DOHH2 (cell line): ENCODE results near the gene OBP2B.
"Not testable (repeated sequence)": the region's sequence is repeated elsewhere in the genome, so short reads cannot be mapped to it uniquely, and the experiment has no call there.

Source experiments
- H3F3A ChIP-seq: fragments of 200-600 bp; sonication (generic), shearing (Covaris generic); 2 replicates; pipeline ENCODE4 v1.6.0; 2016; ENCODE audit warnings: antibody characterized with exemption, mild to moderate bottlenecking; ENCODE audit not compliant: control insufficient read depth, insufficient read depth
- H3K27ac ChIP-seq: fragments of 200-600 bp; sonication (generic); 2 replicates; pipeline ENCODE4 v1.5.1; 2014; ENCODE audit warnings: low read depth, mild to moderate bottlenecking, low read length, moderate library complexity
- H3K27me3 ChIP-seq: fragments of 200-600 bp; sonication (generic); 2 replicates; pipeline ENCODE4 v1.6.1; 2014; ENCODE audit warnings: mild to moderate bottlenecking, low read length, mixed read lengths; ENCODE audit not compliant: control insufficient read depth
- H3K36me3 ChIP-seq: fragments of 200-600 bp; sonication (generic); 2 replicates; pipeline ENCODE4 v1.6.1; 2014; ENCODE audit warnings: mild to moderate bottlenecking, low read length, moderate library complexity, mixed read lengths; ENCODE audit not compliant: control insufficient read depth
- H3K4me1 ChIP-seq: fragments of 200-600 bp; sonication (generic); 2 replicates; pipeline ENCODE4 v1.6.1; 2014; ENCODE audit warnings: mild to moderate bottlenecking, low read length, mixed read lengths; ENCODE audit not compliant: control insufficient read depth
- H3K4me2 ChIP-seq: fragments of 200-600 bp; sonication (generic); 2 replicates; pipeline ENCODE4 v1.6.0; 2014; ENCODE audit warnings: mild to moderate bottlenecking, low read length, moderate library complexity
- H3K4me3 ChIP-seq: fragments of 200-600 bp; sonication (generic); 2 replicates; pipeline ENCODE4 v1.5.1; 2014; ENCODE audit warnings: mild to moderate bottlenecking, low read length, mixed read lengths
- H3K79me2 ChIP-seq: fragments of 200-600 bp; sonication (generic); 2 replicates; pipeline ENCODE4 v1.6.1; 2014; ENCODE audit warnings: mild to moderate bottlenecking, low read length, mixed read lengths; ENCODE audit not compliant: control insufficient read depth
- H3K9me2 ChIP-seq: fragments of 200-600 bp; sonication (generic); replicated peaks from 2 replicates; pipeline ENCODE4 v1.6.1; 2014; ENCODE audit warnings: mild to moderate bottlenecking, low read length, mixed read lengths; ENCODE audit not compliant: control insufficient read depth
- H3K9me3 ChIP-seq: fragments of 200-600 bp; sonication (generic); 2 replicates; pipeline ENCODE4 v1.6.1; 2014; ENCODE audit warnings: antibody characterized with exemption, low read length, mixed read lengths; ENCODE audit not compliant: control insufficient read depth, insufficient read depth
- H4K20me1 ChIP-seq: fragments of 200-600 bp; sonication (generic); 2 replicates; pipeline ENCODE4 v1.6.0; 2014; ENCODE audit warnings: low read depth, mild to moderate bottlenecking, antibody characterized with exemption, low read length, moderate library complexity; ENCODE audit not compliant: control insufficient read depth, insufficient read depth
- EZH2phosphoT487 ChIP-seq: fragments of 200-600 bp; sonication (generic); IDR thresholded peaks from 2 replicates; pipeline ENCODE4 v1.6.1; 2017; ENCODE audit warnings: borderline replicate concordance, mild to moderate bottlenecking, antibody characterized with exemption, low read length, moderate library complexity, mixed read lengths
- TF ChIP-seq, protein P1 (sequence below): fragments of 200-600 bp; sonication (generic); IDR thresholded peaks from one replicate; pipeline ENCODE4 v1.5.1; 2014; ENCODE audit warnings: antibody characterized with exemption, mild to moderate bottlenecking, low read depth, low read length; ENCODE audit not compliant: poor library complexity, severe bottlenecking

OBP2B gene

DNA sequence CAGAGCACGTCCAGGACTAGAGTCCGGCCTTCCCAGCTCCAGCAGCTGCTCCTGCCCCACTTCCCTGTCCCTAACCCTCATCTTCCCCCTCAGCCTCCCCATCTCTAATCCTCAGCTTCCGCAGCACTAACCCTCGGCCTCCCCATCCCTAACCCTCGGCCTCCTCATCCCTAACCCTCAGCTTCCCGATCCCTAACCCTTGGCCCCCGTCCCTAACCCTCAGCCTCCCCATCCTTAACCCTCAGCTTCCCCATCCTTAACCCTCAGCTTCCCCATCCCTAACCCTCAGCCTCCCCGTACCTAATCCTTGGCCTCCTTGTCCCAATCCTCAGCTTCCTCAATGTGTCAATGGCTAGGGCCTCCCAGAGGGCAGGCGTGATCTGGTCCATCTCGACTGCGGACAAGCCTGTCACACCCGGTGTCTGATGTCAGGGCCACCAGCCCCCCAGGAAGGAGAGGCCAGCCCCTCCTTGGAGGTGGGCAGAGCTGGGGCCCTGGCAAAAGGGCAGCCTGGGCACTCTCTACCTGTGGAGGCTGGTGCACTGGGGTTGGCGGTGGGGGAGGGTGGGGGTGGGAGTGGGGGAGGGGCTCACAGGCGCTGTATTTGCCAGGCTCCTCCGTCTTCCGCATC is 1.4 kb downstream of the OBP2B start:
- Histone ChIP-seq H4K20me1 (no peaks in the 10 kb centered on the region), H3K27me3 (no peaks in the 10 kb centered on the region), H3K4me1 (no peaks in the 10 kb centered on the region), H3K4me3 (no peak overlapping the region), H3F3A (no peaks in the 10 kb centered on the region), H3K9me3 (peaks cover 8% of the 10 kb centered on the region; the same call in 1 of the 2 replicates), H3K36me3 (no peaks in the 10 kb centered on the region), H3K27ac (no peak overlapping the region), H3K79me2 (no peaks in the 10 kb centered on the region), H3K4me2 (no peak overlapping the region), H3K9me2 (no peaks in the 10 kb centered on the region)
- TF ChIP-seq EZH2phosphoT487 = no peak
- TF ChIP-seq, protein P1, sequence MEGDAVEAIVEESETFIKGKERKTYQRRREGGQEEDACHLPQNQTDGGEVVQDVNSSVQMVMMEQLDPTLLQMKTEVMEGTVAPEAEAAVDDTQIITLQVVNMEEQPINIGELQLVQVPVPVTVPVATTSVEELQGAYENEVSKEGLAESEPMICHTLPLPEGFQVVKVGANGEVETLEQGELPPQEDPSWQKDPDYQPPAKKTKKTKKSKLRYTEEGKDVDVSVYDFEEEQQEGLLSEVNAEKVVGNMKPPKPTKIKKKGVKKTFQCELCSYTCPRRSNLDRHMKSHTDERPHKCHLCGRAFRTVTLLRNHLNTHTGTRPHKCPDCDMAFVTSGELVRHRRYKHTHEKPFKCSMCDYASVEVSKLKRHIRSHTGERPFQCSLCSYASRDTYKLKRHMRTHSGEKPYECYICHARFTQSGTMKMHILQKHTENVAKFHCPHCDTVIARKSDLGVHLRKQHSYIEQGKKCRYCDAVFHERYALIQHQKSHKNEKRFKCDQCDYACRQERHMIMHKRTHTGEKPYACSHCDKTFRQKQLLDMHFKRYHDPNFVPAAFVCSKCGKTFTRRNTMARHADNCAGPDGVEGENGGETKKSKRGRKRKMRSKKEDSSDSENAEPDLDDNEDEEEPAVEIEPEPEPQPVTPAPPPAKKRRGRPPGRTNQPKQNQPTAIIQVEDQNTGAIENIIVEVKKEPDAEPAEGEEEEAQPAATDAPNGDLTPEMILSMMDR = no peak

DNA sequence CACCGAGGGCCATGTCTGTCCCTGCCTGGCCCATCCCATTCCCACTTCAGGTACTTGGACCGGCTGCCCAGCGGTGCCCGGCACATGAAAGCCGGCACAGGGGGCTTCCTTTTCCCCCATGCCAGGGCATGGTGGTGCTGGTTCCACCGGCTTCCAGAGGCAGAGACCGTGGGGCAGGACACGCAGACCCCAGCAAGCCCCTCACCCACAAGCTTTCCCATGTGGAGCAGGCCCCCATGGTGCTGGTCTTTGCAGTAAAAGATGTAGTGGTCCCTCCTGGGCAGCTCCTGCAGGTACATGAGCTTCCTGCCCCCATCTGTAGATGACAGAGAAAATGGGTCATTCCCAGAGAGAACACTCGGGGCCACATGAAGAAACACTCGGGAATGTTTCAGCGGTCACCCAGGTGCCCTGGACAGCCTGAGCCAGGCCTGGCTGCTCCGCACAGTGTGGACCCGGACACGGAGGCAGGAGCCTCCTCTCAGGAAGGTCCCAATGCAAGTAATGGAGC is 2.0 kb downstream of the OBP2B start:
- no peaks in the 10 kb centered on the region for H4K20me1 ChIP-seq
- no peaks in the 10 kb centered on the region for H3K4me1 ChIP-seq
- H3K27ac ChIP-seq = no peak overlapping the region
- H3K4me2 ChIP-seq = no peak overlapping the region
- no peaks in the 10 kb centered on the region for H3K9me2 ChIP-seq
- no peak overlapping the region for H3K4me3 ChIP-seq
- H3K27me3 ChIP-seq = no peaks in the 10 kb centered on the region
- peaks cover 6% of the 10 kb centered on the region; the same call in 1 of the 2 replicates for H3K9me3 ChIP-seq
- no peaks in the 10 kb centered on the region for H3F3A ChIP-seq
- TF ChIP-seq, protein P1 = no peak
- TF ChIP-seq EZH2phosphoT487 = no peak
- H3K79me2 ChIP-seq = no peaks in the 10 kb centered on the region
- no peaks in the 10 kb centered on the region for H3K36me3 ChIP-seq

DNA sequence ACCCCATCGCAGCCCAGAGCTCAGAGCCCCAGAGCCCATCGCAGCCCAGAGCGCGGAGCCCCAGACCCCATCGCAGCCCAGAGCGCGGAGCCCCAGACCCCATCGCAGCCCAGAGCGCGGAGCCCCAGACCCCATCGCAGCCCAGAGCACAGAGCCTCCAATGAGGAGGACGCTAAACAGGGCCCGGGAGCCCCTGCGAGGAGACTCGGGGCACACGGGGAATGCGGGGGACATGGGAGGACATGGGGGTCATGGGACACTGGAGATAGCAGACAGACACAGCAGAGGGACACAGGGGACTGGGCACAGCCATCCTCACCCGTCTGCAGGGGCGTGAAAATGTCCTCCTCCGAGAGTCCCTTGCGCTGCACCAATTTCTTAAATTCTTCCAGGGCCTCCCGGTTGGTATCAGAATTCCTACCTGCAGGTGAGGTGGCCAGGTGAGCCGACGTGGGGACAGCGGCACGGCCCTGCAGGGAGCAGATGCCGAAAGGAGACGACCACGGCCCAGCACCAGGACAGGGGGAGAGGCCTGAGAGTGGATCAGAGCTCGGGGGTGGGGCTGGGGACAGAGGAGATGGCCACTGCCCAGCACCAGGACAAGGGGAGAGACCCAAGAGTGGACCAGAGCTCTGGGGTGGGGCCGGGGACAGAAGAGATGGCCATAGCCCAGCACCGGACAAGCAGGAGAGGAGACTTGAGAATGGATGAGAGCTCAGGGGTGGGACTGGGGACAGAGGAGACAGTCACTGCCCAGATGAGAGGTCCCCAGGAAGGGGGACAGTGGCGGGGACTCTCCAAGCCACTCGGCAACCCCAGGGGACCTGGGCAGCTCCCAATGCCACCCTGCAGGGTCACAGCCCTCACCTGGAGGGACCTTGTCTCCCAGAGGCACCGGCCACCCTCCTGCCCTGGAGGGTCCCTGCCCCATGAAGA is 2.8 kb downstream of the OBP2B start:
- H3K4me1 ChIP-seq = no peaks in the 10 kb centered on the region
- H3K79me2 ChIP-seq = no peaks in the 10 kb centered on the region
- H3K27me3 ChIP-seq = no peaks in the 10 kb centered on the region
- no peaks in the 10 kb centered on the region for H4K20me1 ChIP-seq
- H3K9me3 ChIP-seq = peaks cover 3% of the 10 kb centered on the region; the same call in 1 of the 2 replicates
- H3K36me3 ChIP-seq = no peaks in the 10 kb centered on the region
- no peaks in the 10 kb centered on the region for H3F3A ChIP-seq
- H3K27ac ChIP-seq = no peak overlapping the region
- no peak overlapping the region for H3K4me2 ChIP-seq
- H3K9me2 ChIP-seq = no peaks in the 10 kb centered on the region
- H3K4me3 ChIP-seq = no peak overlapping the region
- TF ChIP-seq, protein P1 = no peak
- TF ChIP-seq EZH2phosphoT487 = no peak

DNA sequence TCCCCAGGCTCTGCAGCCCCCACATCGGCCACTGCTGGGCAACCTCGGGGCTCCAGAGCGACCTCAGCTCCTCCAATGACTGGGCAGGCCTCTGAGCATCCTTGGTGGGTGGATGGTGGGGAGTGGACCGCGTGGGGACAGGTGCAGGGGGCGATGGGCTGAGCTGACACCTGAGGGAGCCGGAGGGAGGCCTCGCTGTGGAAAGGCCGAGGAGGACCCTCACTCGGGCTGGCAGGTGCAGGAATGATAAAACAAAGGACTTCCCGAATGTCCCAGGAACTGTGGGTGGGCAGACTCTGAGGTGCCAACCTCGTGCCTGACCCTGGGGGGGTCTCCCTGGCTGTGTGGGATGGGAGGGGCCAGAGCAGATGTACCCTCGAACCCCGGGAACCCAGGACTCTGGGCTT is 3.6 kb downstream of the OBP2B start:
- not testable (repeated sequence) for H3K4me3 ChIP-seq, H3K36me3 ChIP-seq, H3K27ac ChIP-seq, H3K27me3 ChIP-seq, H3K9me2 ChIP-seq, H3F3A ChIP-seq, H3K79me2 ChIP-seq, H4K20me1 ChIP-seq, H3K4me2 ChIP-seq, H3K4me1 ChIP-seq, H3K9me3 ChIP-seq
